EH (cell line): Measurements from ENCODE around the gene PLPP3.

ENCODE experiments used
- DNase-seq: peaks from one replicate; pipeline ENCODE4 v3.0.0-alpha.2; 2015; ENCODE audit warnings: low read depth

PLPP3 gene

GRCh38 chr1:56462209-56462608, 117.2 kb downstream of the PLPP3 start:
- no peak for DNase-seq

- DNase-seq: no peak
Observed at GRCh38 chr1:56461158-56462127, 117.9 kb downstream of the PLPP3 start.

- DNase-seq: peak; percentile 10
Observed at GRCh38 chr1:56459260-56459659, 120.1 kb downstream of the PLPP3 start.

- no peak for DNase-seq
Observed at GRCh38 chr1:56457756-56458375, 121.5 kb downstream of the PLPP3 start.

GRCh38 chr1:56456435-56457101, 122.8 kb downstream of the PLPP3 start:
- peak; percentile 38 for DNase-seq

- no peak for DNase-seq
Observed at GRCh38 chr1:56453417-56454078, 125.8 kb downstream of the PLPP3 start.

- no peak for DNase-seq
Observed at GRCh38 chr1:56453016-56453415, 126.3 kb downstream of the PLPP3 start.

GRCh38 chr1:56452027-56453011, 127.0 kb downstream of the PLPP3 start:
- peak; percentile 23 for DNase-seq

- DNase-seq: no peak
Observed at GRCh38 chr1:56451491-56451890, 127.9 kb downstream of the PLPP3 start.

GRCh38 chr1:56450004-56450666, 129.2 kb downstream of the PLPP3 start:
- peak; percentile 15 for DNase-seq

- no peak for DNase-seq
Observed at GRCh38 chr1:56448529-56449300, 130.6 kb downstream of the PLPP3 start.

GRCh38 chr1:56447823-56448222, 131.5 kb downstream of the PLPP3 start:
- no peak for DNase-seq

- DNase-seq: peak; percentile 45
Observed at GRCh38 chr1:56446531-56447098, 132.7 kb downstream of the PLPP3 start.

GRCh38 chr1:56444960-56445646, 134.3 kb downstream of the PLPP3 start:
- DNase-seq: no peak
